Upper lobe of left lung (tissue), 6 donors: ENCODE measurements around the gene JPT2. TPM values are rescaled to one million over a fixed set of nuclear protein-coding genes. Genes with fewer than 3 reads are reported as not detected.

ENCODE experiments used
- ATAC-seq, 2 donors: fragments of 200-7000 bp; cut with Tn5 transposase; one replicate each; pipeline ENCODE4 v1.9.1; 2022; ENCODE audit warnings: mild to moderate bottlenecking in 2 of 2, moderate library complexity in 2 of 2; ENCODE audit not compliant: low FRiP score in 2 of 2
- DNase-seq, 2 donors: peaks; one replicate each; pipeline ENCODE4 v3.0.0-alpha.2; 2019 to 2020
- H3K27ac ChIP-seq, 4 donors: fragments of 200-600 bp; sonication (generic); one replicate each; pipeline ENCODE4 v1.5.1; 2016 to 2019
- H3K27me3 ChIP-seq, 4 donors: fragments of 200-600 bp; sonication (generic); one replicate each; pipeline ENCODE4 v1.5.1; 2017 to 2019
- H3K36me3 ChIP-seq, 4 donors: fragments of 200-600 bp; sonication (generic); one replicate each; pipeline ENCODE4 v1.5.1; 2016 to 2019
- H3K4me1 ChIP-seq, 4 donors: fragments of 200-600 bp; sonication (generic); one replicate each; pipeline ENCODE4 v1.5.1; 2018 to 2019
- H3K4me3 ChIP-seq, 4 donors: fragments of 200-600 bp; sonication (generic); one replicate each; pipeline ENCODE4 v1.5.1; 2017 to 2019; ENCODE audit warnings: mild to moderate bottlenecking in 2 of 4, moderate library complexity in 1 of 4
- H3K9me3 ChIP-seq, 4 donors: fragments of 200-600 bp; sonication (generic); one replicate each; pipeline ENCODE4 v1.5.1; 2018 to 2019
- EP300 ChIP-seq, 4 donors: sonication (generic); formaldehyde crosslinking; IDR thresholded peaks; one replicate each; pipeline ENCODE4 v1.5.1; 2017; ENCODE audit warnings: antibody characterized with exemption in 4 of 4, control low read depth in 2 of 4
- POLR2A ChIP-seq, 4 donors: fragments of 450-650 bp; IDR thresholded peaks; one replicate each; pipeline ENCODE4 v1.5.1; 2016 to 2017; ENCODE audit warnings: antibody characterized with exemption in 4 of 4, mild to moderate bottlenecking in 2 of 4
- POLR2AphosphoS5 ChIP-seq, 2 donors: sonication (generic); formaldehyde crosslinking; IDR thresholded peaks; one replicate each; pipeline ENCODE4 v1.5.1; 2017; ENCODE audit warnings: antibody characterized with exemption in 2 of 2
- WGBS, 2 donors: methylation state at CpG; one replicate each; pipeline ENCODE4 v1.1.5; 2017 to 2018; 5-methylcytosine and 5-hydroxymethylcytosine counted together
- total RNA-seq, 6 donors: library from RNA; depleted of rRNA in 4 of 6; stranded (reverse); fragments of >200 nt in 4 of 6; gene quantifications; one replicate each; pipeline versions ENCODE4 v1.1.0 to v1.2.1, GENCODE V29; 2016 to 2021
- TF ChIP-seq, protein P1 (sequence below), 6 experiments: fragments of 450-650 bp in 4 of 6; fragments of 200-600 bp in 2 of 6; sonication (generic) in 2 of 6; IDR thresholded peaks; one replicate each; pipeline ENCODE4 v1.5.1; 2016 to 2019; ENCODE audit warnings: antibody characterized with exemption in 6 of 6
- donor health status: DM: no; HTN: no; CAD: no; lungs with moderate emphysema.
- donor health status: DM: no; HTN: yes; CAD: no; lungs with severe emphysema.

Gene JPT2, protein sequence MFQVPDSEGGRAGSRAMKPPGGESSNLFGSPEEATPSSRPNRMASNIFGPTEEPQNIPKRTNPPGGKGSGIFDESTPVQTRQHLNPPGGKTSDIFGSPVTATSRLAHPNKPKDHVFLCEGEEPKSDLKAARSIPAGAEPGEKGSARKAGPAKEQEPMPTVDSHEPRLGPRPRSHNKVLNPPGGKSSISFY
- total RNA-seq: 10 to 100 TPM; 15.8 to 60.5 (median 38.3) TPM

- DNase-seq: peak; percentile 96 to 100
- no peaks in the 10 kb centered on the region for H3K9me3 ChIP-seq
- H3K36me3 ChIP-seq: peaks cover 0 to 27% (median 23%) of the 10 kb centered on the region in 4 donors
- peak within 1 kb of the TSS; percentile 63 to 81 (median 80) for H3K27ac ChIP-seq
- WGBS, 2 donors: 0 to 1% methylated on average over 23 to 50 of the region's 79 CpGs
- peak within 1 kb of the TSS; percentile 62 to 88 (median 77) for H3K4me3 ChIP-seq
- ATAC-seq: peak; percentile 98
- peaks cover 7 to 26% (median 18%) of the 10 kb centered on the region in 4 donors for H3K4me1 ChIP-seq
- TF ChIP-seq POLR2AphosphoS5 (IDR thresholded peaks at IDR 0.05) (peak in 1 of 2 donors; percentile 73), POLR2A (IDR thresholded peaks at IDR 0.05) (peak in 1 of 4 donors; percentile 74), EP300 (IDR thresholded peaks at IDR 0.05) (no peak)
- TF ChIP-seq, protein P1, sequence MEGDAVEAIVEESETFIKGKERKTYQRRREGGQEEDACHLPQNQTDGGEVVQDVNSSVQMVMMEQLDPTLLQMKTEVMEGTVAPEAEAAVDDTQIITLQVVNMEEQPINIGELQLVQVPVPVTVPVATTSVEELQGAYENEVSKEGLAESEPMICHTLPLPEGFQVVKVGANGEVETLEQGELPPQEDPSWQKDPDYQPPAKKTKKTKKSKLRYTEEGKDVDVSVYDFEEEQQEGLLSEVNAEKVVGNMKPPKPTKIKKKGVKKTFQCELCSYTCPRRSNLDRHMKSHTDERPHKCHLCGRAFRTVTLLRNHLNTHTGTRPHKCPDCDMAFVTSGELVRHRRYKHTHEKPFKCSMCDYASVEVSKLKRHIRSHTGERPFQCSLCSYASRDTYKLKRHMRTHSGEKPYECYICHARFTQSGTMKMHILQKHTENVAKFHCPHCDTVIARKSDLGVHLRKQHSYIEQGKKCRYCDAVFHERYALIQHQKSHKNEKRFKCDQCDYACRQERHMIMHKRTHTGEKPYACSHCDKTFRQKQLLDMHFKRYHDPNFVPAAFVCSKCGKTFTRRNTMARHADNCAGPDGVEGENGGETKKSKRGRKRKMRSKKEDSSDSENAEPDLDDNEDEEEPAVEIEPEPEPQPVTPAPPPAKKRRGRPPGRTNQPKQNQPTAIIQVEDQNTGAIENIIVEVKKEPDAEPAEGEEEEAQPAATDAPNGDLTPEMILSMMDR (IDR thresholded peaks at IDR 0.05): peak in 2 of 6 experiments; percentile 7 to 17
- H3K27me3 ChIP-seq: no peaks in the 10 kb centered on the region
These were observed at the start of gene JPT2 for GRCh38 chr16:1677942-1678499. Gene JPT2 (plus strand): TSS chr16:1678279. CDS start chr16:1678313, 34 bp downstream.

DNA sequence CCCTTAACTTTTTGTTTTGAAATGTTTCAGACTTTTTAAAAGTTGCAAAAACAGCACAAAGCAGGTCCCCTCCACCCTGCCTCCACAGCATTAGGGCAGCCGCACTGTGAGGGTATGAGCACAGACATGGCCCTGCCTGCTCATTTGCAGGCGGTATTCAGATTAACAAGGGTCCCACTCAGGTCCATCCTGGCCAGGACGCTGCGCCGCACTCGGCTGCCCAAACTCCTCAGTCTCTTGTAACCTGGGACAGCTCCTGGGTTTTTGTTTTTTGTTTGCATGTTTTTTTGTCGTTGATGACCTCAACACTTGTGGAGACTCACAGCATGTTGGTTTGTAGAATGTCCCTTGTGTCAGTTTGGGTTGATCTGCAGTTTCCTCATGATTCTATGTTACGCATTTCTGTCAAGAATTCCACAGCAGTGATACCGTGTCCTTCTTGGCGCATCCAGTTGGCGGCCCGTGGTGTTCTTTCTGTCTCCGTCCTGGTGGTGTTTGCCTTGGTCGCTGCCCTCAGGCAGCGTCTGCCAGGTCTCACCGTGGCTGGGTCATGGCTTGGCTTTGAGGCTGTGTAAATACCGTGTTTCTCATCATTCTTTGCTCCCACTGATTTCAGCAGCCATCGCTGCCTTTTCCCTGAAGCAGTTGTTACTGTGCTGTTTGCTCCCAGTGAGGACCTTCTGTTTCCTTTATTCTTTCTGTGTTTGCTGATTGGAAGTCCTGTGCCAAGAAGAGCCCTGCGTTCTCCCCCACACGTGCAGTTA is 47.4 kb upstream of the JPT2 start:
- H3K36me3 ChIP-seq: peaks cover 24 to 96% (median 65%) of the 10 kb centered on the region in 4 donors

GRCh38 chr16:1631230-1631629 is 46.8 kb upstream of the JPT2 start:
- H3K36me3 ChIP-seq: peaks cover 24 to 93% (median 63%) of the 10 kb centered on the region in 4 donors
- WGBS, 2 donors: 89 to 94% methylated on average over 9 of the region's 9 CpGs
- no peaks in the 10 kb centered on the region for H3K9me3 ChIP-seq
- ATAC-seq (no peak), DNase-seq (no peak)
- H3K4me1 ChIP-seq: no peaks in the 10 kb centered on the region
- H3K27ac ChIP-seq: no peak overlapping the region
- H3K27me3 ChIP-seq: no peaks in the 10 kb centered on the region
- H3K4me3 ChIP-seq: no peak overlapping the region
- TF ChIP-seq POLR2AphosphoS5 (IDR thresholded peaks at IDR 0.05) (no peak), EP300 (IDR thresholded peaks at IDR 0.05) (no peak), POLR2A (IDR thresholded peaks at IDR 0.05) (no peak)
- TF ChIP-seq, protein P1 (IDR thresholded peaks at IDR 0.05): no peak

More for the DNA sequence above, 47.4 kb upstream of the JPT2 start:
- Histone ChIP-seq H3K27me3 (no peaks in the 10 kb centered on the region), H3K27ac (no peak overlapping the region), H3K4me3 (no peak overlapping the region), H3K9me3 (no peaks in the 10 kb centered on the region), H3K4me1 (no peaks in the 10 kb centered on the region)
- DNase-seq (peak in 1 of 2 donors; percentile 65), ATAC-seq (no peak)
- TF ChIP-seq POLR2AphosphoS5 (IDR thresholded peaks at IDR 0.05) (no peak), EP300 (IDR thresholded peaks at IDR 0.05) (no peak), POLR2A (IDR thresholded peaks at IDR 0.05) (no peak)
- TF ChIP-seq, protein P1 (IDR thresholded peaks at IDR 0.05): no peak
- WGBS, 2 donors: 92 to 93% methylated on average over 20 of the region's 20 CpGs

DNA sequence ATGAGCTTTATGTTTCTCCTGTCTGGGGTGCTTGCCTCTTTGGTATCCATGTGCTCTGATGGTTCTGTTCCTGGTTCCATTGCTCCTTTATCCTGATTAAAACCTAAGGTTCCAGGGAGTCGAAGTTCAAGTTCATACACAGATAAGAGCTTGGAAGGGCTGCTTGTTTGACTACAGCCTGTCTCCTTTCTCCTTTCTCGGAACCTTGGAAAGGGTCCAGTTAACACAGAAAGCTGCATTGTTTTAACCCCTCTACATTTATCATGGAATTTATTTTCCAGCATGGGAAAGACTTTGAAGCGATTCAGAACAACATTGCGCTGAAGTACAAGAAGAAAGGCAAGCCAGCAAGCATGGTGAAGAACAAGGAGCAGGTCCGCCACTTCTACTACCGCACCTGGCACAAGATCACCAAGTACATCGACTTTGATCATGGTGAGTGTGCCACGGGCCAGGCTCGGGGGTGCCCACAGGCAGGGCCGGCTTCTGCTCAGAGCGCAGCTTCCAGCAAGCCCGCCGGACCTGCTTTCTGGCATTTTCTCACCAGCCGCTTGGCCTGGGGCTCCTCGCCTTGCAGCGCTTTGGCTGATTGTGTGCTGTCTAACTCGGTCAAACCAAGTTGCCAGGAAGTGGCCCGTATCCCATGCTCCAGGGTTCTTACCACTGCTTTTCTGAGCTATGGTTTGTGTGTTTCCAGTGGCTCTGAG is 46.0 kb upstream of the JPT2 start:
- no peaks in the 10 kb centered on the region for H3K9me3 ChIP-seq
- H3K4me3 ChIP-seq: no peak overlapping the region
- no peaks in the 10 kb centered on the region for H3K4me1 ChIP-seq
- TF ChIP-seq POLR2AphosphoS5 (IDR thresholded peaks at IDR 0.05): no peak
- no peak for TF ChIP-seq POLR2A (IDR thresholded peaks at IDR 0.05)
- no peak for TF ChIP-seq EP300 (IDR thresholded peaks at IDR 0.05)
- TF ChIP-seq, protein P1 (IDR thresholded peaks at IDR 0.05): no peak
- no peak overlapping the region for H3K27ac ChIP-seq
- H3K27me3 ChIP-seq: no peaks in the 10 kb centered on the region
- no peak for DNase-seq
- 86 to 88% methylated on average over 18 of the region's 18 CpGs for WGBS, 2 donors
- peaks cover 18 to 93% (median 58%) of the 10 kb centered on the region in 4 donors for H3K36me3 ChIP-seq
- ATAC-seq: no peak
